Neuronal stem cell (in vitro differentiated cells): ENCODE results near the gene BAG2.

ENCODE experiments used
- DNase-seq: peaks from one replicate; pipeline ENCODE4 v3.0.0-alpha.2; 2013; ENCODE audit warnings: low spot score
- H2AFZ ChIP-seq: one replicate; pipeline ENCODE4 v1.6.1; 2013; ENCODE audit warnings: mild to moderate bottlenecking, low read length, inconsistent platforms
- H2AK5ac ChIP-seq: 2 replicates; pipeline ENCODE4 v1.6.1; 2013; ENCODE audit warnings: low read depth, mild to moderate bottlenecking, inconsistent platforms, low read length, moderate library complexity, mixed read lengths
- H2BK120ac ChIP-seq: 2 replicates; pipeline ENCODE4 v1.6.1; 2013; ENCODE audit warnings: low read depth, mild to moderate bottlenecking, inconsistent platforms, low read length, moderate library complexity, mixed read lengths
- H2BK12ac ChIP-seq: one replicate; pipeline ENCODE4 v1.6.1; 2013; ENCODE audit warnings: low read length, inconsistent platforms
- H2BK15ac ChIP-seq: 2 replicates; pipeline ENCODE4 v1.6.1; 2013; ENCODE audit warnings: mild to moderate bottlenecking, low read length, inconsistent platforms, mixed read lengths
- H2BK5ac ChIP-seq: one replicate; pipeline ENCODE4 v1.6.1; 2013; ENCODE audit warnings: inconsistent platforms, mild to moderate bottlenecking, low read length, moderate library complexity
- H3K14ac ChIP-seq: one replicate; pipeline ENCODE4 v1.6.1; 2013; ENCODE audit warnings: low read length, inconsistent platforms
- H3K18ac ChIP-seq: 2 replicates; pipeline ENCODE4 v1.6.1; 2013; ENCODE audit warnings: low read length, inconsistent platforms
- H3K23ac ChIP-seq: 2 replicates; pipeline ENCODE4 v1.6.1; 2013; ENCODE audit warnings: low read depth, mild to moderate bottlenecking, mixed read lengths, low read length, inconsistent platforms; ENCODE audit not compliant: poor library complexity
- H3K27ac ChIP-seq: replicated peaks from 3 replicates; pipeline ENCODE4 v1.5.1; 2013; ENCODE audit warnings: low read length, inconsistent platforms
- H3K27me3 ChIP-seq, 3 experiments: 2 replicates each; pipeline ENCODE4 v1.6.1; 2013; ENCODE audit warnings: low read length in 3 of 3, mild to moderate bottlenecking in 2 of 3, inconsistent platforms in 1 of 3, low read depth in 1 of 3, mixed read lengths in 1 of 3, moderate library complexity in 1 of 3; ENCODE audit not compliant: control insufficient read depth in 3 of 3, insufficient read depth in 3 of 3
- H3K36me3 ChIP-seq, 2 donors: replicated peaks in 1 of 2; 2 replicates each; pipeline ENCODE4 v1.6.1; 2013; ENCODE audit warnings: low read length in 2 of 2; ENCODE audit not compliant: control insufficient read depth in 2 of 2, insufficient read depth in 2 of 2
- H3K4ac ChIP-seq: 2 replicates; pipeline ENCODE4 v1.6.1; 2013; ENCODE audit warnings: inconsistent platforms, mild to moderate bottlenecking, low read length, moderate library complexity
- H3K4me1 ChIP-seq, 2 donors: 1 replicate in 1 of 2; 2 replicates in 1 of 2; pipeline ENCODE4 v1.6.1; 2013; ENCODE audit warnings: low read length in 2 of 2, low read depth in 1 of 2; ENCODE audit not compliant: control insufficient read depth in 2 of 2, insufficient read depth in 1 of 2
- H3K4me2 ChIP-seq: one replicate; pipeline ENCODE4 v1.6.1; 2013; ENCODE audit warnings: mild to moderate bottlenecking, low read length, inconsistent platforms; ENCODE audit not compliant: insufficient read depth, poor library complexity, severe bottlenecking
- H3K4me3 ChIP-seq, 2 donors: 2 replicates each; pipeline ENCODE4 v1.5.1; 2013; ENCODE audit warnings: low read length in 2 of 2, mild to moderate bottlenecking in 2 of 2, inconsistent platforms in 1 of 2, moderate library complexity in 1 of 2
- H3K79me1 ChIP-seq: one replicate; pipeline ENCODE4 v1.6.1; 2013; ENCODE audit warnings: low read depth, mild to moderate bottlenecking, inconsistent platforms, low read length, moderate library complexity
- H3K9ac ChIP-seq: one replicate; pipeline ENCODE4 v1.6.1; 2013; ENCODE audit warnings: mild to moderate bottlenecking, low read depth, low read length, inconsistent platforms; ENCODE audit not compliant: poor library complexity
- H3K9me3 ChIP-seq, 2 donors: replicated peaks in 1 of 2; 2 replicates each; pipeline versions ENCODE3 to v1.6.1; 2013; ENCODE audit warnings: low read length in 2 of 2, mild to moderate bottlenecking in 2 of 2, inconsistent platforms in 1 of 2, low read depth in 1 of 2, mixed read lengths in 1 of 2, moderate library complexity in 1 of 2; ENCODE audit not compliant: control insufficient read depth in 2 of 2, insufficient read depth in 1 of 2
- H4K8ac ChIP-seq: one replicate; pipeline ENCODE4 v1.6.1; 2013; ENCODE audit warnings: low read depth, mild to moderate bottlenecking, inconsistent platforms, low read length, moderate library complexity
- H4K91ac ChIP-seq: one replicate; pipeline ENCODE4 v1.6.1; 2013; ENCODE audit warnings: low read length, low read depth, mild to moderate bottlenecking, inconsistent platforms; ENCODE audit not compliant: poor library complexity
- WGBS, 2 donors: extraction: QIAGEN DNeasy Blood & Tissue Kit; methylation state at CpG; one replicate each; pipeline ENCODE4 v1.1.7; 2013; ENCODE audit warnings: missing lambda C conversion rate in 2 of 2, mixed read lengths in 1 of 2; ENCODE audit not compliant: insufficient read length in 2 of 2, insufficient replicate concordance in 1 of 2; ENCODE audit errors: extremely low coverage in 2 of 2; 5-methylcytosine and 5-hydroxymethylcytosine counted together

The BAG2 gene

DNA sequence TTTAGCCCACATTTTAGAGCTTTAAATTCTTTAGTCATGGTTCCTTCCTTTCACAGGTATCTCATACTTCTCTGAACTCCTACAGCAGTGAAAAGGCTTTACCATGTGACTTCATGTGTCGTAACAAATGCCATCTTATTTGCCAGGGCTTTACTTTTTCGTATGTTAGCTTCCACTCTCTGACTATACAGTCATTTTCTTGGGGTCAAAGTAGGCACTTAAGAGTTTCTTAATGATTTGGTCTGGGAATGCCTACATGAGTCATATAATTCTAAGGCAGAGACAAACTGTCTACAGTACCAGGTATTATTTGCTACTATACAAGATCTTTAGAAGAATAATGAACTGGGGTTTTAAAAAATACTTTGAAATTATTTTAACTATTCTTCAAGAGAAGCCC is 35.0 kb downstream of the BAG2 start:
- no peak overlapping the region for H3K27ac ChIP-seq
- no peak overlapping the region for H3K4me2 ChIP-seq
- no peak overlapping the region for H3K18ac ChIP-seq
- WGBS, 2 donors = no CpG with 5 or more reads among the region's 2 CpGs
- no peak overlapping the region for H2AK5ac ChIP-seq
- no peak overlapping the region for H3K9ac ChIP-seq
- H3K14ac ChIP-seq = no peak overlapping the region
- H3K4ac ChIP-seq = no peak overlapping the region
- H4K8ac ChIP-seq = no peak overlapping the region
- H4K91ac ChIP-seq = no peak overlapping the region
- no peaks in the 10 kb centered on the region for H3K9me3 ChIP-seq
- H3K4me1 ChIP-seq = peaks cover 4 to 5% of the 10 kb centered on the region in 2 donors
- no peak overlapping the region for H2BK15ac ChIP-seq
- DNase-seq = no peak
- no peak overlapping the region for H3K23ac ChIP-seq
- H3K27me3 ChIP-seq = no peaks in the 10 kb centered on the region
- H2BK12ac ChIP-seq = no peak overlapping the region
- H2BK120ac ChIP-seq = no peak overlapping the region
- H2AFZ ChIP-seq = no peak overlapping the region
- no peak overlapping the region for H2BK5ac ChIP-seq
- no peaks in the 10 kb centered on the region for H3K79me1 ChIP-seq
- peaks cover 0 to 21% of the 10 kb centered on the region in 2 donors for H3K36me3 ChIP-seq
- H3K4me3 ChIP-seq = no peak overlapping the region

DNA sequence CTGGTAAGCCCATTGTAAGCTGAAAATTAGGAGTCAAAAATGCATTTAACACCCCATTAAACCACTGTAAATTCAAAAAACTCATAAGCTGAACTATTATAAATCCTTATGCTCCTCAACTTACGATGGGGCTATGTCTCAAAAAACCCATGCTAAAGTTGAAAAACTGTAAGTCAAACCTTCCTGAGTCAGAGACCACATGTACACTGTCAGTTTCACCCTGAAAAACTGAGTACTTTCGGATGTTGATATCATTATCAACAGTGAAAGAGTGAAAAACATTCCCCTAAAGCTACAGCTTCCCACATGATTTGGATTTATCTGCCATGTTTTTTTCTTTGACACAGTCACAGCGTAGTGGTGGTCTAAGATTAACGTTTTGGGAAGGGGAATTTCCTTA is 35.7 kb downstream of the BAG2 start:
- H3K36me3 ChIP-seq = peaks cover 0 to 16% of the 10 kb centered on the region in 2 donors
- no peak overlapping the region for H3K23ac ChIP-seq
- H2AK5ac ChIP-seq = no peak overlapping the region
- H3K9ac ChIP-seq = no peak overlapping the region
- H2BK5ac ChIP-seq = no peak overlapping the region
- H3K27ac ChIP-seq = no peak overlapping the region
- H4K91ac ChIP-seq = no peak overlapping the region
- H3K79me1 ChIP-seq = peaks cover 2% of the 10 kb centered on the region
- no peak overlapping the region for H2BK120ac ChIP-seq
- WGBS, 2 donors = no CpG with 5 or more reads among the region's 4 CpGs
- peaks cover 2 to 4% of the 10 kb centered on the region in 2 donors for H3K4me1 ChIP-seq
- no peaks in the 10 kb centered on the region for H3K27me3 ChIP-seq
- DNase-seq = no peak
- no peak overlapping the region for H3K4ac ChIP-seq
- no peak overlapping the region for H4K8ac ChIP-seq
- H2AFZ ChIP-seq = no peak overlapping the region
- no peaks in the 10 kb centered on the region for H3K9me3 ChIP-seq
- no peak overlapping the region for H3K14ac ChIP-seq
- H2BK12ac ChIP-seq = no peak overlapping the region
- no peak overlapping the region for H3K4me2 ChIP-seq
- H2BK15ac ChIP-seq = no peak overlapping the region
- H3K4me3 ChIP-seq = no peak overlapping the region
- H3K18ac ChIP-seq = no peak overlapping the region

DNA sequence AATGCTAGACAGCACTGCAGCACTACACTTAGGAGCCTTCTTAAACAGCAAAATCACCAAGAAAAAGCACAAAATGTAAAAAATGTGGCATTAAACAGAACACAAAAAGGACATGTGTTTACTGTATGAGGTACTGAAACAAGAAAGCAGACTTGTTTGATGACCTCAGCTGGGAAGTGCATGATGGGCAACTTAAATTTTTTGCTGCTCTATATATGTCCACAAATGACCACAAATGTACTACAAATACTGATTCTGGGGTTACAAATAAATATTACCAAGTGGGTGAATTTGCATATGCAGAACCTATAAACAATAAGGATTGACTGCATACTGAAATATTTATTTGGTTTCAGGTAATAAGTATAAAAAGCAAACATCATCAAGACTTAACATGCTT is 36.9 kb downstream of the BAG2 start:
- H3K4ac ChIP-seq = no peak overlapping the region
- H2BK5ac ChIP-seq = no peak overlapping the region
- H3K4me2 ChIP-seq = no peak overlapping the region
- no peak overlapping the region for H3K14ac ChIP-seq
- no peaks in the 10 kb centered on the region for H3K9me3 ChIP-seq
- H4K91ac ChIP-seq = no peak overlapping the region
- no peak overlapping the region for H3K27ac ChIP-seq
- peaks cover 0 to 10% of the 10 kb centered on the region in 2 donors for H3K36me3 ChIP-seq
- H3K23ac ChIP-seq = no peak overlapping the region
- DNase-seq = no peak
- H2AK5ac ChIP-seq = no peak overlapping the region
- peaks cover 3% of the 10 kb centered on the region for H3K79me1 ChIP-seq
- no peak overlapping the region for H2BK15ac ChIP-seq
- H3K9ac ChIP-seq = no peak overlapping the region
- H3K27me3 ChIP-seq = no peaks in the 10 kb centered on the region
- peaks cover 2 to 4% of the 10 kb centered on the region in 2 donors for H3K4me1 ChIP-seq
- no peak overlapping the region for H3K4me3 ChIP-seq
- no peak overlapping the region for H2BK120ac ChIP-seq
- H3K18ac ChIP-seq = no peak overlapping the region
- no peak overlapping the region for H2BK12ac ChIP-seq
- H4K8ac ChIP-seq = no peak overlapping the region
- no peak overlapping the region for H2AFZ ChIP-seq

DNA sequence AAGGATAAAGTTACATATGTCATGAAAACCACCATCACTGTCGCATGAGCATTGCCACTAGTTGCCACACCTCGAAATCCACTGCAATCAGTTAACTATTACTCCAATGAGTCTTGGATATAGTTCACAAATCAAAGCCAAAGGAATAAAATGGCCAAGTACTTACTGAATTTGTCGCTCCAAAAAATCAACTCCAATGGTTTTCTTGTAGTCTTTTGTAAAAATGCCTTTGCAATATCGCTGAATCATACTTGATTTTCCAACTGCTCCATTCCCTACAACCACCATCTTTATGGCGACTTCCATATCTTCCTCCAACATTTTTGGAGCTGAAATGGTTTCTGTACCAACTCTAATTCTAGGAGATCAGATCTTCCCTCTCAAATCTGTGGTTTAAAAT is 37.9 kb downstream of the BAG2 start:
- H2BK12ac ChIP-seq = no peak overlapping the region
- H3K4me2 ChIP-seq = no peak overlapping the region
- peaks cover 0 to 10% of the 10 kb centered on the region in 2 donors for H3K36me3 ChIP-seq
- H2BK120ac ChIP-seq = no peak overlapping the region
- H2BK5ac ChIP-seq = no peak overlapping the region
- H3K14ac ChIP-seq = no peak overlapping the region
- H4K91ac ChIP-seq = no peak overlapping the region
- no peak overlapping the region for H3K4ac ChIP-seq
- H3K4me1 ChIP-seq = peaks cover 2 to 4% of the 10 kb centered on the region in 2 donors
- no peak overlapping the region for H2AK5ac ChIP-seq
- H4K8ac ChIP-seq = no peak overlapping the region
- H2AFZ ChIP-seq = no peak overlapping the region
- peaks cover 1 to 5% of the 10 kb centered on the region in 2 donors for H3K9me3 ChIP-seq
- no peak overlapping the region for H2BK15ac ChIP-seq
- no peak overlapping the region for H3K27ac ChIP-seq
- H3K4me3 ChIP-seq = no peak overlapping the region
- no peak overlapping the region for H3K9ac ChIP-seq
- H3K79me1 ChIP-seq = peaks cover 3% of the 10 kb centered on the region
- no CpG with 5 or more reads among the region's 5 CpGs for WGBS, 2 donors
- H3K27me3 ChIP-seq = no peaks in the 10 kb centered on the region
- DNase-seq = no peak
- no peak overlapping the region for H3K23ac ChIP-seq
- H3K18ac ChIP-seq = no peak overlapping the region
